Measurements from ENCODE around the gene FGF22.

- TF ChIP-seq CTCF (IDR thresholded peaks at IDR 0.05; ENCODE audit: low read length): no peak
- no peak for TF ChIP-seq EZH2 (optimal IDR thresholded peaks at IDR 0.05; ENCODE audit: low read depth, low read length)
- TF ChIP-seq EZH2phosphoT487 (IDR thresholded peaks at IDR 0.05; ENCODE audit: low read length): no peak
Measured at GRCh38 chr19:660793-661426, 21.2 kb downstream of the FGF22 start.

All from MM.1S (cell line).